DMS79 treated with DMSO at 0.1 percent for 48 hours (cell line): ENCODE measurements around the gene SETD1A.

ENCODE experiments used
- DNase-seq: peaks from one replicate; lab custom pipeline; 2025; lab: John Stamatoyannopoulos, UW

Gene SETD1A

GRCh38 chr16:30957456-30958174 lies at the start of gene SETD1A:
Gene SETD1A (plus strand): TSS chr16:30957754. CDS start chr16:30958732, 978 bp downstream.
- DNase-seq, result peak; percentile 82

GRCh38 chr16:30910427-30911029 lies 47.0 kb upstream of the SETD1A start:
- DNase-seq, result no peak

DNA sequence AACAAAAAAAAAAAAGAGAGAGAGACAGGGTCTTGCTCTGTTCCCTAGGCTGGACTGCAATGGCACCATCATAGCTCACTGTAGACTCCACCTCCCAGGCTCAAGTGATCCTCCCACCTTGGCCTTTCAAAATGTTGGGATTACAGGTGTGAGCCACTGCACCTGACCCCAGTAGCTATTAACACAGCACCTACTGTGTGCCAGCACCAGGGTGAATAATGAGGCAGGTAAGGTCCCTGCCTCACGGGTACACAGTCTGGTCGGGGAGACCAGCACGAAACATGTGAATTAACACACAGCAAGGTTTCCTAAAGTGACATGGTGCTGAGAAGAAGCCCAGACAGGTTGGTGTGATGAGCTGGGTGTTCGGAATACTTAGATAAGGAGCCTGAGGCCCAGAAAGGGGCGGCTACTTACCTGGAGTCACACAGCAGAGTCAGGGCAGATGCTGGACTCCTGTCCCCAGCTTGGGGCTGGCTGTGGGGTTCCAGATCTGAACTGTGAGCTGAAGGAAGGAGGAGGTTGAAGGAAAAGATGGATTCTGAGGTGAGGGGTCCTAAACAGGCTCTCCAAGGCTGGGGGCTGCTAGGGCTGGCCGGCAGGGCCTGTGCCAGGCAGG lies 44.7 kb upstream of the SETD1A start:
- DNase-seq, result no peak

GRCh38 chr16:30914830-30915229 lies 42.7 kb upstream of the SETD1A start:
- DNase-seq, result no peak

DNA sequence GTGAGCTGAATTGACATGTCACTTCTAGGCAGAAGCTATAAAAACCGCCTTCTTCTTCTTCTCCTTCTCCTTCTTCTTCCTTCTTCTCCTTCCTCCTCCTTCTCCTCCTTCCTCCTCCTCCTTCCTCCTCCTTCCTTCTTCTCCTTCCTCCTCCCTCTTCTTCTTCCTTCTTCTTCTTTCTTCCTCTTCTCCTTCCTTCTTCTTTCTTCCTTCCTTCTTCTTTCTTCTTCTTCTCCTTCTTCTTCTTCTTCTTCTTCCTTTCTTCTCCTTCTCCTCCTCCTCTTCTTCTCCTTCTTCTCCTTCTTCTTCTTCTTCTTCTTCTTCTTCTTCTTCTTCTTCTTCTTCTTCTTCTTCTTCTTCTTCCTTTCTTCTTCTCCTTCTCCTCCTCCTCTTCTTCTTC lies 38.9 kb upstream of the SETD1A start:
- no peak for DNase-seq

DNA sequence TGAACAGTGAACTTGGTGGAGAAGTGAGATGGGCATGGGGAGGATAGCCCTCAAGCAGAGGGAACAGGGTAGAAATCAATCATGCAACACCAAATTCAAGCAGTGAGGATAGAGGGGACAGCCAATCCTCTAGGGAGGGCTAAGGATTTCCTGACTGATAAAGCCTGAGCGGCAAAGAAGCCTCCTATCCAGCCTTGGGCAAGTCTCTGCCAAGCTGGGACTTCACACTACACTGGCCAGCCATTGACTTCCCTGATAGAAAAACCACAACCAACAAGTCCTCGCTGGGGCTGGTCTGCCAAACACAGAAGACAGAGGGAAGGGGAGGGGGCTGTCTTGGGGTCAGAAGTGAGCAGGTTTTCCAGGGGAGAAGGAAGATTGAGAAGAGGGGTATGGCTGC lies 36.7 kb upstream of the SETD1A start:
- DNase-seq, result no peak

- DNase-seq, result no peak
Measured at GRCh38 chr16:30921459-30921747, 36.2 kb upstream of the SETD1A start.

DNA sequence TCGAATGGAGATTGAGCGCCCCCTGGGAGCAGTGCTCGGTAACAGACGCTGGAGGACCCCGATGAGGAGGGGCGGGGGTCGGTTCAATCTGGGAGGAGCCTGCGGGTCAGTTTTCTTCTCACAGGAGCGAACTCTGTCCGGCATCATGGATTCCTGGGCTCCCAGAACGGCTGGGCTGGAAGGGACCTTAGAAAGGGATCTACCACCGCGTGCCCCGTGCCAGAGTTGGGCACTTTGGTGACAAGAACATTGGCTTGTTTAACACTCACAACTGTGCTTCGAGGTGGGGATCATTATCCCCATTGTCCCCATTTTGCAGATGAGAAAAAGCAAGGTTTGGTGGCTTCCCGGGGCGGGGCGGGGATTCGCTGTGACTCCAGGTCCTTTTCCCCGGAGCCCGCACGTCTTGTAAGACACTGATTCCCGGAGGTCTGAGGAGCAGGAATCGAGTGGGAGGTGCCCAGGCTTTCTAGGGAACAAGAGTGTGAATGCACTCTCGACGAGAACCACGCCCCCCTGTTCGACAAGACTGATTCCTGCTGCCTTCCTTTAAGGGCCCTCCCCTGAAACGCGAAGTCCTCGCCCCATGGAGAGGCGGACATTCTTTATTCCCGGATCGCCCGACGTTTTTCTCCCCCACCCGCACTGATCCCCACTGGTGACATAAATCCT lies 35.7 kb upstream of the SETD1A start:
- DNase-seq, result peak; percentile 94

- DNase-seq, result peak; percentile 99
Measured at GRCh38 chr16:30922420-30922959, 35.1 kb upstream of the SETD1A start.

DNA sequence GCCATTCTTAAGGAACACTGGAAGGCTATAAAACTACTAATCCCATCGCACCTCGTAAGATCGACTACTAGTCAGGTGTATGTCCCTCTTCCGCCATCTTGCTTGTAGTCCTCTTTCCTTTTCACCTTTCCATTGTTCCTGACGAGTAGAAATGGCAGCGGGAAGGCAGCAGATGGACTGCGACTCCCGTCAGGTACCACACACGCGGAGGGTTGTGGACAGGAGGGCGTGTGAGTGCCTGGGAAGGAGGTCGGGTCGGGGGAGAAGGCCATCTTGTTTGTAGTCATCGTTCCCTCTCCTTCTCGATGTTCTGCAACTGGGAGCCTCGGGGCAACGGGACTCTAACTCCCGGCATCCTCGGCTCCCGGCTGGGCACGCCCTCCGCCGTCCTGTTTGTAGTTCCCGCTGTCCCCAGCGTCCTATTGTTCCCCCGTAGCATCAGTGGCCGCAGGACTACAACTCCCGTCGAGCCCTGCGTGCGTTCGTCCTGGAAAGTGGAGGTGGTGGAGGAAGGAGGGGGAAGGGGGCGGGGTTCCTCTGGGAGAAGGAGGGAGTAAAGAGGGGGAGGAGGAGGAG lies 34.5 kb upstream of the SETD1A start:
- peak; percentile 99 for DNase-seq

DNA sequence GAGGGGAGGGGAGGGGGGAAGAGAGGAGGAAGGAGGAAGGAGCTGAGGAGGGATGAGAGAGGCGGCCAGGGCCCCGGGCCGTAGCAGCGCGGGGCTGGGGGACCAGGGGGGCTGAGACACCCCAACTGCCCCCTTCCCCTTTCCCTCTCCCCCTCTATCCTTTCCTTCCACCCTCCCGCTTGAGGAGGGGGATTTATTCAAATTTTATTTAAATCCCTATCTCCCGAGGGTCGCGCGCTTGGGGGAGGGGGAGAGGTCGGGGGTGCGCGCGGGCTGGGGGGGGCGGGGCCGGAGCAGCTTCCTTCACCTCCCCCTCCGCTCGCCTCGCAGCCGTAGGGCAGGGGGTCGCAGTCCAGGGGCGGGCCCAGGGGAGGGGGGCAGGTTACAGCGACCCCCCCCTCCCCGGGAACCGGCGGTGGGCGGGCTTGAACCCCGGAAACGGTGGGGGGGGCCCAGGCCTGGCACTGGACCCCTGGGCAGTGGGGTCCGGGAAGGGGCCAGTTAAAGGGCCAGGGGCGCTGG lies 33.9 kb upstream of the SETD1A start, which contains the start of gene FBXL19:
Gene FBXL19 (plus strand): TSS at position 19 of the 522 bp plus-strand sequence. CDS start 2,183 bp downstream, outside the sequence.
- no peak for DNase-seq

GRCh38 chr16:30924076-30924912 lies 33.3 kb upstream of the SETD1A start:
- no peak for DNase-seq

DNA sequence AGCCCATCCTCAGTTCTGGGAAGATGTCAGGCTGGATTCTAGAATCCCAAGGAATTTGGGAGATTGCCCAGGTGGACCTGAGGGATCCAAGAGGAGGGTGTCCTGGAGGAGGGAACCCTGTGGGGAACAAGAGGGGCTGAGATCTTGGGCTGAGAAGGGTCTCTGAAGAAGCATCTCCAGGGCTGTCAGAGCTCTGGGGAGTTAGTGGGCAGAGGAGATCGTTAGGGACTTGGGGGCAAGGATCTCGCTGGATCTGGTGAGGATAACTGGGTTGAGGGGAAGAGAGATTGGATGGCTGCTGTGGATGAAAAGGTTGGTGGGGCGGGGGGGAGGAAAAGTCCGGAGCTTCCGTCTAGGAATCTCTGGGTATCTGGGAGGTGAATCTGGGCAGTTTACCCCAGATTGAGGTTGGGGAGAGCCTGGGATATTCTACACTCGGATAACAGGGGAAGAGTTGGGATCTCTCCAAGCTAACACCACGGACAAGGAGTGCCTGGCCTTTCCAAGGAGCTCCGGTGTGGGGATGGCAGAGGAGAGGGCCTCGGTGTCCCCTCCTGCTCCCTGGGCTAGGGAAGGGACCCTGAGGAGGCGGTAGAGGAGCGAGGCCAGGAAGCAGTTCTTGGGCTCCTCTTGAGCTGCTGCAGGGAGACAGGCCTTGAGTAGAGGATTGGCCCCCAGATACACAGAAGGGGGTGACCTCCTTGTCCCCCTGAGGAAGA lies 32.5 kb upstream of the SETD1A start:
- no peak for DNase-seq

- DNase-seq, result no peak
Measured at GRCh38 chr16:30925632-30925987, 31.9 kb upstream of the SETD1A start.

GRCh38 chr16:30925995-30926811 lies 31.4 kb upstream of the SETD1A start:
- no peak for DNase-seq

DNA sequence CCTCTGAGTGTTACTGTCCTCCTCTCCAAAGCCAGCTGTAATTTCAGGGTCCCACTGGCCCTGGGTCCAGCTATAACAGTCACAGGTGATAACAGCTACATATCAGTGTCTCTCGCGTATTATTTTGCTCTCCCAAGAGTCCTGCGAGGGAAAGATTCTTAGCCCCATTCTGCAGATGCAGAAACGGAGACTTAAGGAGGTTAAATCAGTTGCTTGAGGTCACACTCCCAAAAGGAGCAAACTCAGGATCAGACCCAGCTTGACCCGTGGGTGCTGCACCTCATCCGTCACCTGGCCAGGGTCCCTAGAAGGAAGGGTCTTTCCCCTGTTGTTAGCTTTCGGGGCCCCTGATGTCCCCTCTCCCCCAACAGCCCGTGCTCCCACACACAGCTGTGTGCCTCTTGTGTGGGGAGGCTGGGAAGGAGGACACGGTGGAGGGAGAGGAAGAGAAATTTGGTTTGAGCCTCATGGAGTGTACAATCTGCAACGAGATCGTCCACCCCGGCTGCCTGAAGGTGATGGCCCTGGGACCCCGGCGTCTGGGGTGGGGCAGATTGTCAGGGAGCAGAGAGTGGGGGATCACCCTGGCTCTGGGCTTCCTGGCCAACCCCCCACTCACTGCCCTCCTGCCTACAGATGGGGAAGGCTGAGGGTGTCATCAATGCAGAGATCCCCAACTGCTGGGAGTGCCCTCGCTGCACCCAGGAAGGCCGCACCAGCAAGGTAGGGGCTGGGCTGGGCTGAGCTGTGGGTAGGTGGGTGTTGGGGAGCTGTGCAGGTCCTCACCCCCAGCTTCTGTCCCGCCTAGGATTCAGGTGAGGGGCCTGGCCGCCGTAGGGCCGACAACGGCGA lies 30.4 kb upstream of the SETD1A start:
- DNase-seq, result no peak

GRCh38 chr16:30927789-30928378 lies 29.7 kb upstream of the SETD1A start:
- DNase-seq, result peak; percentile 83

DNA sequence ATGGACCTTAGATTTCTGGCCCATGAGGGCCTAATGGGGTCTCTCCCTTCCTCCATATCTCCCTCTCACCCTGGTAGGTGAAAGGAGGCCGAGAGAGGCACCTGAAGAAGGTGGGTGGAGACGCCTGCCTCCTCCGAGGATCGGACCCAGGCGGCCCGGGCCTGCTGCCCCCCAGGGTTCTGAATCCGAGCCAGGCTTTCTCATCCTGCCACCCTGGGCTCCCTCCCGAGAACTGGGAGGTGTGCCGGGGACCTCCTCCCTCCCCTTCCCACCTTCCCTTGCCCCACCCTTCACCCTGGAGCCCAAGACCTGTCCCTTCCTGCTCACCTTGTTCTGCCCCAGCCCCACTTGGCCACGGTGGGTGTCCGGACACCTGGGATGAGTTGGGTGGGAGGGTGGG lies 29.2 kb upstream of the SETD1A start:
- no peak for DNase-seq
